DMS153 treated with DMSO at 0.1 percent for 48 hours (cell line): ENCODE measurements around the gene C10orf88.

Experiments used
- DNase-seq: peaks from one replicate; lab custom pipeline; 2025; ENCODE audit not compliant: unreplicated experiment; lab: John Stamatoyannopoulos, UW

Gene C10orf88

DNA sequence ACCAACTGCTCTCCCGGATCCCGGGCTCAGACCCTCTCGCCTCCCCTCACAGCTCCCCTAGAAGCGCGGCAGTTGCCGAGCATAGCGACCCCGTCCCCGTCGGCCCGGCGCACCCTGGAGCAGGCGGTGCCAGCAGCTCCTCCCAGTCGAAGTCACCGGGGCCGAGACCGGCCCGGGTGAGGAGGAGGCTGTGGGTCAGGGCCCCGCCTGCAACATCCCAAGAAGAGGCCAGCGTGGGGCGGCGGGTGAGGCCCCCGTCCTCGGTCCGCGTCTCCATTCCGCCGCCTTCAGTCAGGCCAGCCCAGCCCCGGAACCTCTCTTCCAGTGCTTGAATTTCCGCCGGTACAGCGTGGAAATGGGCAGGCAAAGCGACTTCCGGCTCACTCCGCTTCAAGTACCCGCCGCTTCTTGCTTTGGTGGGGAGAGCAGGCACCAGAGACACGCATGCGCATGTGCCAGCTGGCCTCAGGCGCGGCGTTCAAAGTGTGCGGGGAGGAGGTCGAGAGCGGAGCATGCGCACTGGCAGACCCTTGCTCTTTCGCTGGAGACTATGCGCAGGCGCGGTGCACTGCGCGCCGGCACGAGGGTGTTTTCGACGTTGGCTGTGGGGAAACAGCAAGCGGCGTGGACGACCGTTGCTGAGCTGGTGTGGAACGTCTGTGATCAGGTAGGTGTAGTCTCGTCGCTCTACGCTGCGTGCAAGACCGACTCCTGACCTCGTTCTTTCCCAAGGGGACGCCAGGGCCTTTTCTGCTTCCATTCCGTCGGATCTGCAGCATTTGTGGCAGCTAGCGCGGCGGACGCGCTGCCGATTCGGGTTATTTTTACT lies at the start of gene C10orf88:
Gene C10orf88, minus strand, starts transcription at position 326 of the 829 bp plus-strand sequence. Its CDS starts 49 bp downstream, at position 277.
- DNase-seq: peak; percentile 99

GRCh38 chr10:123001370-123001769 lies 47.3 kb upstream of the C10orf88 start:
- no peak for DNase-seq

DNA sequence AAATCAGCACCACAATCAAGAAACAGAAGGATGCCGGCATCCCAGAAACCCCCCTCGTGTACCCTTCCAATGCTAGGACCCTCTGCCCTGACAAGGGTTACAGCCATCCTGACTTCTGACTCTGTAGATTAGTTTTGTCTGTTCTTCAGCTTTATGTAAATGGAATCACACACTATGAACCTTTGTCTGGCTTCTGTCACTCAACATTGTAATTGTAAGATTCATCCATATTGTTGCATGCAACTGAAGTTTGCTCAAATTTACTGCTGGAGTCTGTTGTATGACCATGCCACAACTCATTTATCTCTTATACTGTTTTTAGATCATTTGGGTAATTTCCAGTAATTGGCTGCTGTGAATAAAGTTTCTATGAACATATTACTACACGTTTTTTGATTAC lies 46.1 kb upstream of the C10orf88 start:
- DNase-seq: no peak

DNA sequence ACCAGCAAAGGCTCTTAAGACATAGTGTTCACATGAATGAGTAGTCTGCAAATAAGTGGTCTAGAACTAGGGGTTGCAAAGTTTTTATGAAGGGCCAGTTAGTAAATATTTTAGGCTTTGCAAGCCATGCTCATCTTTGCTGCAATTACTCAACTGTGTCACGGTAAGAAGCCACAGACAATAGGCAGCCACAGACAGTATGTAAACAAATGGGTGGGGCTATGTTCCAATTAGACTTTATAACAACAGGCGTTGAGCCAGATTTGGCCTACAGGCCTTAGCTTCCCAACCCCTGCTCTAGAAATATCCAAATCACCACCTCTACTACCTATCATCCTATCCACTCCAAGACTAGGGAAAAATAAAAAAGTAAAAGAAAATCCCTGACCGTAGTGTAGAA lies 45.3 kb upstream of the C10orf88 start:
- DNase-seq: no peak

DNA sequence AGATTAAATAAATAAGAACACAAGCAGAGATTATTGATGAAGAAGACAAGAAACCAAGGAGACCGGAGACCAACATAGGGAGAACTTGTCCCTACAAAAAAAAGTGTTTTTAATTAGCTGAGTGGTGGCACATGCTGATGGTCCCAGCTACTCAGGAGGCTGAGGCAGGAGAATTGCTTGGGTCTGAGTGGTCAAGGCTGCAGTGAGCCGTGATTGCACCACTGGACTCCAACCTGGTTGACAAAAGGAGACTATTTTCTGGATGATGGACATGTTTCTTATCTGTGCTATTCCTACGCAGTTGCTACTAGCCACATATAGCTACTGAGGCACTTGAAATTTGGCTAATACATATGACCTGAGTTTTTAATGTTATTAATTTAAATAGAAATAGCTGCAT lies 44.9 kb upstream of the C10orf88 start:
- DNase-seq: no peak

GRCh38 chr10:122998360-122998917 lies 44.4 kb upstream of the C10orf88 start:
- no peak for DNase-seq

DNA sequence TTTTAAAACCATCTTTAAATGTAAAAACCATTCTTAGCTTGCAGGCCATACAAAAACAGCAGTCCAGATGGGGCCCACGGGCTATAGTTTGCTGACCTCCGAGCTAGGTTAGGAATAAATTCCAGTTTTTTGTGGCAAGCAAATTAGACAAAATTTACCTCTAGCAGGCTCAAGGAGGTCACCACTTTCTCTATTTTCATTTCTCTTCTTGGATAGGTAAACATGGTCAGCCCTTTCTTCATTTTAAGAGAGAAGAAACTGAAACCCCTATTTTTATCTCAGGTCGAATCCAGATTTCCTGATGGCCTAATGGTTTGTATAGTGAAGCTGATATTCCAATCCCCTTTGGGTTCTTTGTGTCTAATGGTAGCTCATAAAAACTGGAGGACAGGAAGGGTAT lies 43.8 kb upstream of the C10orf88 start:
- DNase-seq: no peak

- DNase-seq: no peak
Measured at GRCh38 chr10:122995936-122996335, 41.9 kb upstream of the C10orf88 start.

DNA sequence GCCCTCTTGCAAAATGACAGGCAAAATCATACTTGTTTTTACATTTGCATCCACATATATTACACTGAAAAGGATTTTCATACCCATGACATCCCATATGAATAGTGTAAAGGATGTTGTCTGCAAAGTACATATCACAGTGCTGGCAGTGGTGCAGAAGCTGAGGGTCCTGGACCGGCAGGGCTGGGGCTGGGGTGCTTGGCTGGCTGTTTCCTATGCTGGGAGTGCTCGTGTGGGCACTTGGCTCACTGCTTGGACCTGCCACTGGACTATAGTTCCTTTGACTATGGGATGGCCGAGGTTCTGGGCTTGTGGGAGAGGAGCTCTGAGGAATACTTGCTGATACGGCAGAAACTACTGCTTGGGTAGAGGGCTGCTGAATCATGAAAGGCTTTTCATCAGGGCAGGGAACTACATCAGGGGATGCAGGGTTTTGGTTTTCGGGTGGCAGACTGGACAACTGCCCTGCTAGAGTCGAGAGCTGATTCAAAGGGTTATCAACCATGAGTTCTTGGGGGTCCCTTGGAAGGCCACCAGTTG lies 39.8 kb upstream of the C10orf88 start:
- DNase-seq: no peak

- DNase-seq: no peak
Measured at GRCh38 chr10:122992031-122992585, 38.1 kb upstream of the C10orf88 start.

GRCh38 chr10:122990278-122990677 lies 36.3 kb upstream of the C10orf88 start:
- no peak for DNase-seq

GRCh38 chr10:122988501-122988900 lies 34.5 kb upstream of the C10orf88 start:
- no peak for DNase-seq

GRCh38 chr10:122986335-122986734 lies 32.3 kb upstream of the C10orf88 start:
- no peak for DNase-seq

GRCh38 chr10:122984708-122985107 lies 30.7 kb upstream of the C10orf88 start:
- no peak for DNase-seq

GRCh38 chr10:122983898-122984297 lies 29.9 kb upstream of the C10orf88 start:
- no peak for DNase-seq

GRCh38 chr10:122981066-122981464 lies 27.0 kb upstream of the C10orf88 start:
- no peak for DNase-seq

GRCh38 chr10:122980209-122981065 lies 26.4 kb upstream of the C10orf88 start, which contains the start of gene PSTK:
Gene PSTK (plus strand): TSS chr10:122980401. CDS start chr10:122980480, 79 bp downstream.
- peak; percentile 84 for DNase-seq

DNA sequence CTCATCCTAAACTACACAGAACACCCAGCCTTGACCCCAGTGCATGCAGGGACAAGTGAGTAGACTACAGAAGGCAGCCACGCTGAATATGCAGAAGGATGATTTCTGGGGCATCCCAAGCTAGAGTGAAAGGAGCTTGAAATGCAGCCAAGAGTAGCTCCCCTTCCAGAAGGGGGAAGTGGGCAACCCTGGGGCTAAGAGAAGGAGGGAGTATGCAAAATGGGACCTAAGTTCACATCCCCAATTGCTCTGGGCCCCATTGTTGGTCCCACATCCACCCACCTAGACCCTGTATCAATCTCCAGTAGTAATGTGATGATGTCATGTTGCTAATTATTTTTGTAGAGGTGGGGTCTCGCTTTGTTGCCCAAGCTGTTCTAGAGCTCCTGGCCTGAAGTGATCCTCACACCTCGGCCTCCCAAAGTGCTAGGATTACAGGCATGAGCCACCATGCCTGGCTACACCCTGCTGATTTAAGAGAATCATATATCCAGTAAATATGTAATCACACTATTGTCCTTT lies 20.6 kb upstream of the C10orf88 start:
- no peak for DNase-seq

DNA sequence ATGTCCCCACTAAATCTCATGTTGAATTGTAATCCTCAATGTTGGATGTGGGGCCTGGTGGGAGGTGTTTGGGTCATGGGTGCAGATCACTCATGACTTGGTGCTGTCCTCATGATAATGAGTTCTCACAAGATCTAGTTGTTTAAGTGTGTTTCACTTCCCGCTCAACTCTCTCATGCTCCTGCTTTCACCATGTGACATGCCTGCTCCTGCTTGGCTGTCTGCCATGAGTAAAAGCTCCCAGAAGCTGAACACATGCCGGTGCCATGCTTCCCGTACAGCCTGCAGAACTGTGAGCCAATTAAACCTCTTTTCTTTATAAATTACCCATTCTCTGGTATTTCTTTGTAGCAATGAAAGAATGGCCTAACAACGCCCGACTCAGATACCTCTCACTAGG lies 20.0 kb upstream of the C10orf88 start:
- DNase-seq: no peak

DNA sequence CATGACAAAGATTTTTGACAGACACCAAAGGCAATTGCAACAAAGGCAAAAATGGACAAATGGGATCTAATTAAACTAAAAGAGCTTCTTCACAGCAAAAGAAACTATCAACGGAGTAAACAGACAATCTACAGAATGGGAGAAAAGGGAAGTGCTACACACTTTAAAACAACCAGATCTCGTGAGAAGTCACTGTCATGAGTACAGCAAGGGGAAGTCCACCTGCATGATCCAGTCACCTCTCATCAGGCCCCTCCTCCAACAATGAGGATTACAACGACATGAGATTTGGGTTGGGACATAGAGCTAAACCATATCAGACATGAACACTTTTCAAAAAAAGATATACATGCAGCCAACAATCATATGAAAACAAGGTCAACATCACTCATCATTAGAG lies 14.7 kb upstream of the C10orf88 start:
- no peak for DNase-seq

GRCh38 chr10:122966879-122967278 lies 12.9 kb upstream of the C10orf88 start:
- DNase-seq: no peak
